ENCODE measurements around the gene PMAIP1.

PMAIP1 gene

GRCh38 chr18:59915606-59916005 lies 15.8 kb downstream of the PMAIP1 start:
- CTCF ChIA-PET = no interaction called here
- no peak for DNase-seq (ENCODE audit: extremely low spot score)

GRCh38 chr18:59916746-59917145 lies 16.9 kb downstream of the PMAIP1 start:
- POLR2A ChIA-PET = interaction anchor here (1.5 kb wide), 1 partner anchor 12 kb away, joined by 3 read pairs; no protein-coding TSS in a partner anchor
- DNase-seq (ENCODE audit: extremely low spot score) = no peak
- TF ChIP-seq SUZ12 (IDR thresholded peaks at IDR 0.05) (no peak), SP1 (IDR thresholded peaks at IDR 0.05) (no peak), FOXA1 (IDR thresholded peaks at IDR 0.05) (no peak), ZNF384 (IDR thresholded peaks at IDR 0.05) (no peak), L3MBTL2 (conservative IDR thresholded peaks at IDR 0.05) (no peak), LEF1 (IDR thresholded peaks at IDR 0.05; ENCODE audit: borderline replicate concordance) (no peak), CTBP1 (IDR thresholded peaks at IDR 0.05; ENCODE audit: borderline replicate concordance) (no peak)
- CTCF ChIA-PET = no interaction called here

More at GRCh38 chr18:59915606-59916005, 15.8 kb downstream of the PMAIP1 start:
- POLR2A ChIA-PET = no interaction called here
- TF ChIP-seq TARDBP (IDR thresholded peaks at IDR 0.05) (no peak), L3MBTL2 (conservative IDR thresholded peaks at IDR 0.05) (no peak), FOXA1 (IDR thresholded peaks at IDR 0.05) (no peak), ARNT (IDR thresholded peaks at IDR 0.05) (no peak), ZNF384 (IDR thresholded peaks at IDR 0.05) (no peak), BHLHE40 (IDR thresholded peaks at IDR 0.05; ENCODE audit: borderline replicate concordance) (no peak), SUZ12 (IDR thresholded peaks at IDR 0.05) (no peak), PKNOX1 (IDR thresholded peaks at IDR 0.05) (no peak), NFRKB (IDR thresholded peaks at IDR 0.05) (no peak), FOXM1 (IDR thresholded peaks at IDR 0.05; ENCODE audit: borderline replicate concordance) (no peak), FOXK2 (IDR thresholded peaks at IDR 0.05) (no peak), SP1 (IDR thresholded peaks at IDR 0.05) (no peak), LEF1 (IDR thresholded peaks at IDR 0.05; ENCODE audit: borderline replicate concordance) (no peak), CTBP1 (IDR thresholded peaks at IDR 0.05; ENCODE audit: borderline replicate concordance) (no peak), HDGF (IDR thresholded peaks at IDR 0.05; ENCODE audit: borderline replicate concordance) (no peak), ELF4 (IDR thresholded peaks at IDR 0.05) (no peak)

- DNase-seq (ENCODE audit: extremely low spot score) = no peak
- TF ChIP-seq FOXK2 (IDR thresholded peaks at IDR 0.05) (no peak), ARNT (IDR thresholded peaks at IDR 0.05) (no peak), ZNF384 (IDR thresholded peaks at IDR 0.05) (no peak), SUZ12 (IDR thresholded peaks at IDR 0.05) (no peak), TARDBP (IDR thresholded peaks at IDR 0.05) (no peak), ELF4 (IDR thresholded peaks at IDR 0.05) (no peak), SP1 (IDR thresholded peaks at IDR 0.05) (no peak), CTBP1 (IDR thresholded peaks at IDR 0.05; ENCODE audit: borderline replicate concordance) (no peak), LEF1 (IDR thresholded peaks at IDR 0.05; ENCODE audit: borderline replicate concordance) (no peak), FOXM1 (IDR thresholded peaks at IDR 0.05; ENCODE audit: borderline replicate concordance) (no peak), FOXA1 (IDR thresholded peaks at IDR 0.05) (no peak), BHLHE40 (IDR thresholded peaks at IDR 0.05; ENCODE audit: borderline replicate concordance) (no peak), HDGF (IDR thresholded peaks at IDR 0.05; ENCODE audit: borderline replicate concordance) (no peak), NFRKB (IDR thresholded peaks at IDR 0.05) (no peak), L3MBTL2 (conservative IDR thresholded peaks at IDR 0.05) (no peak), PKNOX1 (IDR thresholded peaks at IDR 0.05) (no peak)
- ChIA-PET POLR2A (interaction anchor here (1.5 to 2.8 kb wide), 2 partner anchors 13 to 17 kb away, joined by 3 to 27 read pairs; partner anchors contain the start of gene PMAIP1), CTCF (no interaction called here)
These were observed 17.6 kb downstream of the PMAIP1 start for GRCh38 chr18:59917422-59917821.

GRCh38 chr18:59918320-59918755 lies 18.5 kb downstream of the PMAIP1 start:
- ChIA-PET POLR2A (interaction anchor here (1.0 to 2.8 kb wide), 4 partner anchors 12 to 18 kb away, joined by 4 to 27 read pairs (median 7); partner anchors contain the start of gene PMAIP1), CTCF (no interaction called here)
- peak; percentile 24 for DNase-seq (ENCODE audit: extremely low spot score)
- no peak for TF ChIP-seq ELF4 (IDR thresholded peaks at IDR 0.05)
- TF ChIP-seq NFRKB (IDR thresholded peaks at IDR 0.05) = no peak
- no peak for TF ChIP-seq FOXA1 (IDR thresholded peaks at IDR 0.05)
- no peak for TF ChIP-seq ZNF384 (IDR thresholded peaks at IDR 0.05)
- TF ChIP-seq HDGF (IDR thresholded peaks at IDR 0.05; ENCODE audit: borderline replicate concordance) = no peak
- TF ChIP-seq BHLHE40 (IDR thresholded peaks at IDR 0.05; ENCODE audit: borderline replicate concordance) = no peak
- TF ChIP-seq FOXM1 (IDR thresholded peaks at IDR 0.05; ENCODE audit: borderline replicate concordance) = no peak
- TF ChIP-seq ARNT (IDR thresholded peaks at IDR 0.05) = no peak
- no peak for TF ChIP-seq FOXK2 (IDR thresholded peaks at IDR 0.05)
- no peak for TF ChIP-seq PKNOX1 (IDR thresholded peaks at IDR 0.05)
- TF ChIP-seq LEF1 (IDR thresholded peaks at IDR 0.05; ENCODE audit: borderline replicate concordance) = no peak
- no peak for TF ChIP-seq CTBP1 (IDR thresholded peaks at IDR 0.05; ENCODE audit: borderline replicate concordance)
- no peak for TF ChIP-seq TARDBP (IDR thresholded peaks at IDR 0.05)
- TF ChIP-seq L3MBTL2 (conservative IDR thresholded peaks at IDR 0.05) = no peak
- TF ChIP-seq SUZ12 (IDR thresholded peaks at IDR 0.05) = no peak
- no peak for TF ChIP-seq SP1 (IDR thresholded peaks at IDR 0.05)

GRCh38 chr18:59918997-59919396 lies 19.2 kb downstream of the PMAIP1 start:
- DNase-seq (ENCODE audit: extremely low spot score) = no peak
- ChIA-PET CTCF (interaction anchor here (0.6 kb wide), 1 partner anchor 1667 kb away, joined by 3 read pairs; no protein-coding TSS in a partner anchor), POLR2A (interaction anchor here (1.0 to 2.8 kb wide), 4 partner anchors 12 to 454 kb away, joined by 4 to 27 read pairs (median 5); partner anchors contain the start of genes MC4R and PMAIP1)
- no peak for TF ChIP-seq ZNF384 (IDR thresholded peaks at IDR 0.05)
- TF ChIP-seq ELF4 (IDR thresholded peaks at IDR 0.05) = no peak
- no peak for TF ChIP-seq LEF1 (IDR thresholded peaks at IDR 0.05; ENCODE audit: borderline replicate concordance)
- TF ChIP-seq TARDBP (IDR thresholded peaks at IDR 0.05) = no peak
- no peak for TF ChIP-seq FOXK2 (IDR thresholded peaks at IDR 0.05)
- no peak for TF ChIP-seq L3MBTL2 (conservative IDR thresholded peaks at IDR 0.05)
- TF ChIP-seq ARNT (IDR thresholded peaks at IDR 0.05) = no peak
- TF ChIP-seq CTBP1 (IDR thresholded peaks at IDR 0.05; ENCODE audit: borderline replicate concordance) = no peak
